Activated CD8-positive, alpha-beta memory T cell treated with anti-CD3 and anti-CD28 coated beads, Interleukin-2, amount 50 U/mL, for 24 hours (primary cell): ENCODE measurements around the gene KXD1.
"Not testable (repeated sequence)": the region's sequence is repeated elsewhere in the genome, so short reads cannot be mapped to it uniquely, and the experiment has no call there.

Experiments
- DNase-seq: peaks from one replicate; pipeline ENCODE4 v3.0.0-alpha.2; 2020; ENCODE audit errors: extremely low read depth

Gene KXD1

GRCh38 chr19:18536475-18536874, 21.2 kb upstream of the KXD1 start:
- DNase-seq, result no peak

DNA sequence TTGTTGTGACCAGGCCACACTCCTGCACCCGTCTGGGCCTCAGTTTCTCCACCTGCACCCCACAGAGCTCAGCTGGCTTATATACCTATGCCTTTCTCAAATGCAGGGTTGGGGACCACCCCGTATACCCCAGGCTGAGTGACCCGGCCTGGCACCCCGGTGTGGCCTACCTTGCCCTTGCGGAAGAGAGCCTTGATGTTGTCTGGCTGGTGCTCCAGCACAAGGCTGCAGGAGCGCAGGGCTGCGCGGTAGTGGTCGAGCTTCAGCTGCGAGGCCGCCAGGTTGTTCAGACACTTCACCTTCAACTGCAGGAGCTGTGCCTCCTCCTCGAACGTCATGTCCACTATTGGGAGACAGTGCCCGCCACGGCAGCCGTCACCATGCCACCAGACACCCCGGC, 20.2 kb upstream of the KXD1 start:
- DNase-seq, result no peak

DNA sequence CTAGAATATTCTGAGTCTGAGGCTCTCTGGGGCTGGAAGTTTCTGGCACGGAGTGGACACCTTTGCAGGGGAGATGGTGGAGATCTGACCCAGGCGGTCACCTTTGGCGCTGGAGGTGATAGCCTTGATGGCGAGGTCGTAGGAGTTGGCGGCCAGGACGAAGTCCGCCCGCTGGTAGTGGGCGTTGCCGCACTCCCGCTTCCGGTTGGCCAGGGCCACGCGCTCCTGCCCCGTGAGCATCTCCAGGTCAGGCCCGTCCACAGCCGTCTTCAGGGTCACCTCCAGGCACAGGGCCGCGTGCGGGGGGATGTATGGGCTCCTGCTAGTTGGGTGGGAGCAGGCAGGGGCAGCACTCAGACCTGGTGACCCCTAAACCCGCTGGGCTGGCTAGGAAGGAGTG, 19.6 kb upstream of the KXD1 start:
- DNase-seq, result no peak

GRCh38 chr19:18539372-18539771, 18.3 kb upstream of the KXD1 start:
- no peak for DNase-seq

GRCh38 chr19:18540200-18540599, 17.5 kb upstream of the KXD1 start:
- not testable (repeated sequence) for DNase-seq

DNA sequence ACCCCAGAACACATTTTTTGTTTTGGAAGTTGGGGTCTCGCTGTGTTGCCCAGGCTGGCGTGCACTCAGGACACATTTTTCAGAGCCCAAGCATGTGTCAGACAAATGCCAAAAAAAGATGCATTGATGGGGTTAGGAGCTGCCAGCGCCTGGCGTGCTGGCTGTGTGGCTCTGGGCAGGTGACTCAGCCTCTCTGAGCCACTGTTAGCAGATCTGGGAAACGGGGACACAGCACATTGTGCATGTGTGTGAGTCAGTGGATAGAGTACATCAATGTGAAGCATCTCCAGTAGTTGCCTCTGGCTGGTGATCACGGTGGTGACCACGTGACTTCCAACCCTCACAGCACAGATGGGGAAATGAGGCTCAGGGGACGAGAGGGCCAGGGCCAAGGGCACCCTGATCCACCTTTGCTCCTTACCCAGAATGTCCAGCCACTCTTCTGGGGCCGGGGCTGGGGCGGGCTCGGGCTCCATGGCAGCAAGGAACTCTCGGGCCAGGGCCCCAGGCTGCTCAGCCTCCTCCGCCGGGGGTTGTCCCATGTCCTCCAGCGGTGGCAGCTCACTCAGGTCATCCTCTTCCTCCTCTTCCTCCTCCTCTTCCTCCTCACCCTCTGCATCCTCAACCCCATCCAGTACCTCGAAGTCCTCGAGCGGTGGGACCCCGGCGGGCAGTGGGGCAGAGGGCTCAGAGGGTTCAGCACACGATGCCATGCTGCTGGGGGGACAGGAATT, 16.2 kb upstream of the KXD1 start:
- no peak for DNase-seq

GRCh38 chr19:18541992-18542940, 15.4 kb upstream of the KXD1 start:
- DNase-seq, result no peak

DNA sequence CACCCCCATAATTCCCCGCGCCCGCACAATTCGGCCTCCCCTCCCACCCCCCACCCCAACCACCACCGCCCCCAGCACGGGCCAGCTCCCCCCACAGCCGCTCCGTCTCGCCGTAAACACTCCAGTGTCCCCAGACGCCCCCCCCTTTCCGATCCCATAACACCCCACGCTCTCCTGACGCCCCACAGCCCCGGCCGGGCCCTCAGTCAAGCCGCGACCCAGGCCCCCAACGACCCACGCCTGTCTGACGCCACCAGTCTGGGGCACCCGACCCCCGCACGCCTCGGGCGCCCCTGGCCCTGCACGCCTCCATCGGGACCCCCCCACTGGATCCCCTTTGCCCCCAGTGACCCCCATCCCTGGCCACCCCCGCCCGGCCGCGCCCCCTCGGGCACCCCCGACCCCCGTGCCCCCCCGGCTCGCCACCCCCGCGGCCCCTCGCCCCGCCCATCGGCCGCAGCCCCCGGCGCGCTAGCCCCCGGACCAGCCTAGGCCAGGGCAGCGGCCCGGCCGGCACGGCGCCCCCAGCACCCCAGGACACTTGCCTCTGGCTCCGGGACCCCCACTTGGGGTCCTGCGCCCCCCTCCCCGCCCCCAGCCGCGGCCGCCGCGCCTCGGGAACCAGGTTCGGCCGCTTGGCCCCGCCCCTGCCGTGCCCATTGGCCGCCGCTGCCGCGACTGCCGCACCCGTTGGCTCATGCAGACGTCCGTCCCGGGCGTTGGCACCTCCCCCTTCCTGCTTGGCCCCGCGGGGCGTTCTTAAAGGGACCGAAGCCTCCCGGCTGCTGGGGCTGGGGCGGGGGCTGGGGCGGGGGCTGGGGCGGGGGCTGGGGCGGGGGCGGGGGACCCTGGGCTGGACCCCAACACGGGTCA, 14.5 kb upstream of the KXD1 start, which contains the start of gene FKBP8:
FKBP8 (minus strand) TSS at position 633 of the 873 bp plus-strand sequence. CDS start 1,603 bp downstream, outside the sequence.
- peak; percentile 82 for DNase-seq

DNA sequence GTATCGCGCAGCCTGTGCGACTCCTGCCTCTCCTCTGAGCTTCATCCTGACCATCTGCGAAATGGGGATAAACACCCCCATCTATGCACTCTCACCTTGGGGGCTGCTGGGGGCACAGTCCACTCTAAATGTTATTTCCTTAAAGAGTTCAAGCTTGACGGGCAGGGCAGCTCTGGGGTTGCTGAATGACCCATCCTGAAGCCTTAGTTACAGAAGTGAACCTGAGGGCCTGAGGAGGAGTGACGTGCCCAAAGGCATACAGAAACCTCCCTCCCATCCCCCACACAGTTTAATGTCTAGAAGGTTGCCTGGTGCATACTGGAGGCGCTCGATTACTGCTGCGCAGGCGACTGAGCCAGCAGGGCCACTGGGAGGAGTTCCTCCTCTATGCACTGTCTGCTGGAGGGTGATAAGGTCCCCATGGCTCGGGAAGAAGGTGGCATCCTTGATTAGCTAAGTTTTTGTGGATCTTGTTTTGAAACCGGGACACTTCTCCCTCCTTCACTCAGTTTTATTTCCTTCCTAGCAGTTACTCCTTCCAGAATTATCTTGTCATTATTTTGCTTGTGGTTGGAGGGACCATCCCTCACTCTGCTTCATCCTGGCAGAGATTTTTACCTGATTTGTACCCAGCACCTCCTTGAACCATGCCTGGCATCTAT, 13.7 kb upstream of the KXD1 start:
- peak; percentile 39 for DNase-seq

DNA sequence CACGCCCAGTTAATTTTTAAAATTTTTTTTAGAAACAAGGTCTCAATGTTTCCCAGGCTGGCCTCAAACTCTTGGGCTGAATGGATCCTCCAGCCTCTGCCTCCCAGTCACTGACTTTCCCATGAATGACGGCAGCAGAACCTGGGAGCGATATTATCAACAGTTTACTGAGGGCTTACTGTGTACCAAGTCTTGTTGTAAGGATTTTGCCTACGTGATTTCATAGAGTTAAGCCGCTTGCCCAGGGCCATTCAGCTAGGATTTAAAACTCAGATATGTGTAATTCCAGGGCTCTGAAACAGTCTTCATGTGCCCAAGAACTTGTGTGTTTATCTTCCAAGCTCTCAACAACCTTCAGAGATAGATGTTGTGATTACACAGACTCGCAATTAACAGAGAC, 6.0 kb upstream of the KXD1 start:
- no peak for DNase-seq

DNA sequence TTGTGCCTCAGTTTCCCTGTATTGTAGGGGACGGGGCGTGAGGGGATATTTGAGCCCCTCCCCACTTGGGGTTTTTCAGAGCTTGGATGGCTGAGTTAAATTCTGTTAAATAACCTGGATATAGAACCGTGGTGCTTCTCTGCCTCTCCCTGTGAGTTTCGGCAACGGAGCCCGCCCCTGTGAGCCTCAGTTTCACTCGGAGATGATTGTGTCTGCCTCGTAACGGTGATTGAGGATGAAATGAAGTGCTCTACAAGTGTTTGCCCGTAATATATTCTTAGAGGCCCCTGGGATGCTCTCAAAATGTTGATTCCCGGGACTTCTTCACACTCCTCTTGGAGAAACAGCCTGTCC, 509 bp downstream of the KXD1 start:
- no peak for DNase-seq

GRCh38 chr19:18558604-18559003, 934 bp downstream of the KXD1 start:
- DNase-seq, result no peak

- DNase-seq, result no peak
Observed at GRCh38 chr19:18559685-18560084, 2.0 kb downstream of the KXD1 start.

DNA sequence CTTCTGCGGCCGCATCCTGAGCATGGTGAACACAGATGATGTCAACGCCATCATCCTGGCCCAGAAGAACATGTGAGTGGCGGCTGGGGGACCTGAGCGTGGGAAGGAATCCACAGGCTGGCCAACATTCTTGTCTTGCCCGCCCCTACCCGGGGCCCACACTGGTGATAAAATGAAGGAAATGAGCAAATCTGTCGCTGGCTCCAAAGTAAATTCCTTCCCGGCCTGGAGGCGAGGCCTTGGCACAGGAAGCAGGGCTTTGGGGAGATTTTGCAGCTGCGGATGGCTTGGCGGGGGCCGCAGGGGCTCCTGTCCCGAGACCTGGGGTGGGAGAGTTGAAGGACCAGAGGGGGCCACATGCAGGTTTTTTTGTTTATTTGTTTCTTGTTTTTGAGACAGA, 4.4 kb downstream of the KXD1 start:
- DNase-seq, result no peak

- DNase-seq, result no peak
Observed at GRCh38 chr19:18566953-18567352, 9.3 kb downstream of the KXD1 start.

DNA sequence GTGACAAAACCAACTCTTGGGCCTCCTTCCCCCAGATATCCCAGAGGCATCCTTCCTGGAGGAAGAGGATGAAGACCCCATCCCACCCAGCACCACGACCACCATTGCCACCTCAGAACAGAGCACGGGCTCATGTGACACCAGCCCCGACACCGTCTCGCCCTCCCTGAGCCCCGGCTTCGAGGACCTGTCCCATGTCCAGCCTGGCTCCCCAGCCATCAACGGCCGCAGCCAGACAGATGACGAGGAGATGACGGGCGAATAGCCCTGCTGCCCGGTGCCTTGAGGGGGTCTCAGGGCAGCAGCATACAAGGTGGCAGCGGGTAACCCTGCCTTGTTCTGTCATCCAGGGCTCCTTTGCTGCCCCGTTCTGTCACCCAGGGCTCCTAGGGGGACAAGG, 10.7 kb downstream of the KXD1 start:
- DNase-seq, result no peak

DNA sequence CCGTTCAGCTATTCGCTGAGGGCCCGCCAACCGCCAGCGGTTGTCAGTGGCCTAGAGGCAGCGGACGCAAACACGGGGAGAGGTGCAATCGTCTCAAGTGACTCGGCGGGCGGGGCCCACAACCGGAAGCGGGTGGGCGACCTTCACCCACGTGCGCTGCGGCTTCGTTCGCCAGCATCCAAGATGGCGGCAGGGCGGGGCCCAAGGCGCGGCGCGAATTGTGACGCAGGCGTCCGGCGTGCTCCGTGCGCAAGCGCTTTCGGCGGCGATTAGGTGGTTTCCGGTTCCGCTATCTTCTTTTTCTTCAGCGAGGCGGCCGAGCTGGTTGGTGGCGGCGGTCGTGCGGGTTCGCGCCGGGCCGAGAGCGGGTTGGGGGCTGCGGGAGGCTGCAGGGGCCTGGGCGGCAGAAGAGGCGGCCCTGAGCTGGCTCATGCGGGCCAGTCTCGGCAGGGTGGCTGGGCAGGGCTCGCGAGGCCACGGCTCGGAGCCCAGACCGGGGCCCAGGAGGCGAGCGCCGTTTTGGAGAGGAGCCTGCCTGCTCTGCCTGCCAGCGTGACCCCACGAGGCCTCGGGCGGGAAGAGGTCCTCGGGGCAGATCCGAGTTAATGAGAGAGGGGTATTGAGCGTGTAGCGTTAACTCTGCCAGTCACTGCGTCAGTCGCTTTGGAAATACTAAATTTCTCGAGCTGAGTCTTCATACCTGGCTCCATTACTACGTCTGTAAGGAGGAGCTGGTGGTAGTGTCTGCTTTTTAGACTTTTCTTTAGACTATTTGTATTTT, 14.1 kb downstream of the KXD1 start, which contains the start of gene UBA52:
UBA52 (plus strand) TSS at position 294 of the 781 bp plus-strand sequence. CDS start 1,444 bp downstream, outside the sequence.
- peak; percentile 98 for DNase-seq

DNA sequence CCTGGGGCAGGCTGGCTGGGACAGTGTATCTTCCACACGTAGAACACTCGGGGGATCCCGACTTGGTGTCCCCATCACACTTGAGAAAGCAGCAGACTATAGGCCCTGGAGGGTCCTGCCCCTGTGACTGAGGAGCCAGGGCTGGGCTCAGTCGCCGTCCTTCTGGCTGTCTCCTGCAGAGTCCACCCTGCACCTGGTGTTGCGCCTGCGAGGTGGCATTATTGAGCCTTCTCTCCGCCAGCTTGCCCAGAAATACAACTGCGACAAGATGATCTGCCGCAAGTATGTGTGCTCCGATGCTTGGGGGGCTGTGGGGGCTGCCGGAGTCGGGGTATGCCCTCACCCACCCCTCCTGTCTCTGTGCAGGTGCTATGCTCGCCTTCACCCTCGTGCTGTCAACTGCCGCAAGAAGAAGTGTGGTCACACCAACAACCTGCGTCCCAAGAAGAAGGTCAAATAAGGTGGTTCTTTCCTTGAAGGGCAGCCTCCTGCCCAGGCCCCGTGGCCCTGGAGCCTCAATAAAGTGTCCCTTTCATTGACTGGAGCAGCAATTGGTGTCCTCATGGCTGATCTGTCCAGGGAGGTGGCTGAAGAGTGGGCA, 17.1 kb downstream of the KXD1 start:
- DNase-seq, result no peak

DNA sequence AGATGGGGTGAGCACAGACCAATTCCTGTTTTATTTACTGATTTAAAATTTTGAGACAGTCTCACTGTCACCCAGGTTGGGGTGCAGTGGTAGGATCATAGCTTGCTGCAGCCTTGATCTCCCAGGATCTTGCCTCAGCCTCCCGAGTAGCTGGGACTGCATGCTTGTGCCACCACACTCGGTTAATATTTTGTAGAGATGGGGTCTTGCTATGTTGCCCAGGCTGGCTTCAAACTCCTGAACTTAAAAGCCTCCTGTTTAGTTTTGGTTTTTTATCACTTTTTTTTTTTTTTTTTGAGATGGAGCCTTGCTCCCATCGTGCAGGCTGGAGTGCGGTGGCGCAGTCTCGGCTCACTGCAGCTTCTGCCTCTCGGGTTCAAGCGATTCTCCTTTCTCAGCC, 18.7 kb downstream of the KXD1 start:
- DNase-seq, result no peak

GRCh38 chr19:18577365-18577914, 19.8 kb downstream of the KXD1 start:
- DNase-seq, result no peak
